ENCODE measurements around the gene PACSIN1.

The PACSIN1 gene

GRCh38 chr6:34563513-34563870 lies 97.6 kb downstream of the PACSIN1 start:
- no peak for DNase-seq (ENCODE audit: low spot score)

- no peak for DNase-seq (ENCODE audit: low spot score)
These were observed 98.3 kb downstream of the PACSIN1 start for GRCh38 chr6:34564181-34564580.

- no peak for DNase-seq (ENCODE audit: low spot score)
These were observed 99.9 kb downstream of the PACSIN1 start for GRCh38 chr6:34565722-34566137.

GRCh38 chr6:34566830-34567546 lies 101.1 kb downstream of the PACSIN1 start:
- no peak for DNase-seq (ENCODE audit: low spot score)

- DNase-seq (ENCODE audit: low spot score), result no peak
These were observed 102.7 kb downstream of the PACSIN1 start for GRCh38 chr6:34568341-34569201.

- no peak for DNase-seq (ENCODE audit: low spot score)
These were observed 103.6 kb downstream of the PACSIN1 start for GRCh38 chr6:34569361-34569973.

GRCh38 chr6:34570066-34570833 lies 104.4 kb downstream of the PACSIN1 start:
- no peak for DNase-seq (ENCODE audit: low spot score)

- DNase-seq (ENCODE audit: low spot score), result no peak
These were observed 105.5 kb downstream of the PACSIN1 start for GRCh38 chr6:34571388-34571787.

- DNase-seq (ENCODE audit: low spot score), result no peak
These were observed 106.1 kb downstream of the PACSIN1 start for GRCh38 chr6:34572021-34572420.

GRCh38 chr6:34572585-34572984 lies 106.7 kb downstream of the PACSIN1 start:
- DNase-seq (ENCODE audit: low spot score), result no peak

GRCh38 chr6:34573567-34574183 lies 107.8 kb downstream of the PACSIN1 start:
- no peak for DNase-seq (ENCODE audit: low spot score)

GRCh38 chr6:34574647-34575293 lies 108.9 kb downstream of the PACSIN1 start:
- DNase-seq (ENCODE audit: low spot score), result no peak

GRCh38 chr6:34575326-34575725 lies 109.5 kb downstream of the PACSIN1 start:
- no peak for DNase-seq (ENCODE audit: low spot score)

- no peak for DNase-seq (ENCODE audit: low spot score)
These were observed 110.5 kb downstream of the PACSIN1 start for GRCh38 chr6:34576286-34576955.

GRCh38 chr6:34578445-34579262 lies 112.8 kb downstream of the PACSIN1 start:
- DNase-seq (ENCODE audit: low spot score), result no peak

GRCh38 chr6:34580707-34581560 lies 115.1 kb downstream of the PACSIN1 start:
- no peak for DNase-seq (ENCODE audit: low spot score)

GRCh38 chr6:34581561-34581920 lies 115.7 kb downstream of the PACSIN1 start:
- no peak for DNase-seq (ENCODE audit: low spot score)

GRCh38 chr6:34583461-34583860 lies 117.6 kb downstream of the PACSIN1 start:
- DNase-seq (ENCODE audit: low spot score), result no peak

All from left forelimb (tissue), 1 donor.